AG20443 (cell line): Measurements from ENCODE around the gene CSNK1G1.

Source experiments
- DNase-seq: peaks from one replicate; pipeline ENCODE4 v3.0.0; 2012; ENCODE audit warnings: low spot score, mixed read lengths

CSNK1G1 gene

DNA sequence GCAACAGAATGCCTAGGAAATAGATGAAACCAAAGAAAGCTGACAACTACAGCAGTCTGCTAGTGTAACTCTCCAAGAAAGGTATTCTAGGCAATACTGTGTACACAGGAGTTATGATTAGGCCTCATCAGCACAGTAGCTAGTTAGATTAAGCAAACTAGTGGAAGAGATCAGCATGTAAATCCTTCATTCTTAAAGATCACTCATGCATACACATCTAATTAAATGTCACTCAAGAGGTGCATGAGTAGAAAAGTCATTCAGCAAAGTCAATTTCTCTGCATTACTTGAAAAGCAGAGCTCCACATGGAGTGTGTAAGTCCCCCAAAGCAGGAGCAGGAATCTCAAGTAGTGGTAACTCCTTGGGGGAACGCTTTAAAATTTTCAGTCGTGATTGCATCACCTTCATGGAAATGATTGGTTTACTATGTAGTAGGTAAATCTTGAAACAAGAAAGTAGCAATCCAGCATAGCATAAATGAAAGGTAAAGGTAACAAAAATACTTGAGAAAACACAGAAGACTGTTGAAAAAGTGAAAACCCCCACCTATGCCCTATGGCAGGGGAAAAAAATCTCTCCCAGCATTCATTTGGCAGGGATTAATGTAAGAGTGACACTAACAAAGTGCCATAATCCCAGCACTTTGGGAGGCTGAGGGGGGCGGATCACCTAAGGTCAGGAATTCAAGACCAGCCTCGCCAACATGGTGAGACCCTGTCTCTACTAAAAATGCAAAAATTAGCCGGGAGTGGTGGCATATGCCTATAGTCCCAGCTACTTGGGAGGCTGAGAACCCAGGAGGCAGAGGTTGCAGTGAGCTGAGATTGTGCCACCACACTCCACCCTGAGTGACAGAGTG, 163.8 kb downstream of the CSNK1G1 start:
- no peak for DNase-seq

DNA sequence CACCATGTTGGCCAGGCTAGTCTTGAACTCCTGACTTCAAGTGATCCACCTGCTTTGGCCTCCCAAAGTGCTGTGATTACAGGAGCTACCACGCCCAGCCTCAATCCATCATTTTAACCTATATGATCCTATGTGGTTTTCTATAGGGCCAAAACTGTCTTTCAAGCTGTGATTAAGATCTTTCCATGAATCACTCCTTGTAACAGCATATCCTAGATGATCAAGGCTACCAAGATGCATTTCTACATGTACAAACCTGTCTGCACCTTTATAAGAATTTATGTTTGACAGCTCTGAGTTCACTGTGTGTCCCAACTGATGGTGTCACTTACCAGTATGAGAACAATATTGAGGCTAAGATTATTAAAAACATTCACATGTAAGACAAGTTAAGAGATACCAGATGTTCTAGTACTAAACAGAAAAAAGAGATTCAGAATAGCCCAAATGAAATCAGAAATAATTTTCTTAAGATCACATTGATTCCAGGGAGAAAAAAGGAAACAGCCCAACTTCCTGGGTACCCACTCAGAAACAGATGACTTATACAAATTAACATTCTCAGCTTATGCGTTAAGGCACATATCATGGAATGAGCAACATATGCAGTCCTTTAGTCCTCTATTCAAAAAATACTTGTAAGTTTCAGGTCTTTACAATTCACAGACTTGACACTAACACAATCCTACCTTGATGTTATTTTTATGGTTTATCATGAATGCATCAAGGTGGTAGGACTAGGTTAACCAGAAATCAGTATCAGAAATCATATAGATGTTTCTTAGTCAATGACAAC, 168.4 kb downstream of the CSNK1G1 start:
- no peak for DNase-seq

DNA sequence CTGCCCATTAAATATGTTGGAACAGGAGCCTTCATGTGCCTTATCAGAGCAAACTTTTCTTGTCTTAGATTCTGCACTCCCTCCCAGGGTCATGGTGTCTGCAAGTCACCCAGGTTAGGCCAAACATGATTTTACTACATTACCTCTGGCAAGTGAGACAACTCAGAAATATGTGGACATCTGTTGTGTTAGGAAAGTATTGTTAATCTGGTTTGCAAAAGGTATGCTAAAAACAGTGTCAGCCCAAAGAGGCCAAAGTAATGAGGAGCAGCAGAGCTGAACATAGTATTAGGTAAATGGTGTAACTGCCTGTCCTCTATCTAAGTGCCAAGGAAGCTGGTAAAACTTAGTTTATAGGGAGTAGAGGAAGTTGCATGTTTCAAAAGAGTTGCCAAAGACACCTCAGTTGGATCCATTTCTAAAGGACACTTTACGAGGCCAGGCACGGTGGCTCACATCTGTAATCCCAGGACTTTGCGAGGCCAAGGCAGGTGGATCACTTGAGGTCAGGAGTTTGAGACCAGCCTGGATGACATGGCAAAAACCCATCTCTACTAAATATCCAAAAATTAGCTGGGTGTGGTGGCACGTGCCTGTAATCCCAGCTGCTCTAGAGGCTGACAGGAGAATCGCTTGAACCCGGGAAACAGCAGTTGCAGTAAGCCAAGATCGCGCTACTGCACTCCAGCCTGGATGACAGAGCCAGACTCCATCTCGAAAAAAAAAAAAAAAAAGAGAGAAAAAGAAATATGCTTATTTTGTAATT, 170.6 kb downstream of the CSNK1G1 start:
- no peak for DNase-seq

DNA sequence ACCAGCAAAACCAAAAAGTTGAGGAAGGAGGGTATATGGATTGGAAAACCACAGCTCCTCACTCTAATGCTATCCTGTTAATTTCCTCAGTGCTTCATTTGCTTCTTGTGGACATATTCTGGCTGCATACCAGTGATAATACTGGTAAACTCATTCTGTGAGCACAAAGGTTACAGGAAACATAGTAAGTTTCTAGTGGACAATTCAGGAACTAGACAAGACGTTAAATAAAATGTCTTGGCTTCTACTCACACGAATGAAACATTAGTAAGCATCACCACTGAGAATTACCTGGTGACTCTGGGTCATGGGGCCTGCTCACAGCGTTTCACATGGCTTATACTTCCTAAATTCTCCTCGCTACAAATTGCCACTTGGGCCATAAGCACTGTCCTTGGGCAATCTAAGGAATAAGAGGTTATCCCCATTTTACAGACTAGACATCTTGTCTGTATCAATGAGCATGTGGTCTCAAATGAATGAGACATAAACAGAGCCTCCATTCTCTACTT, 173.1 kb downstream of the CSNK1G1 start:
- DNase-seq, result no peak

DNA sequence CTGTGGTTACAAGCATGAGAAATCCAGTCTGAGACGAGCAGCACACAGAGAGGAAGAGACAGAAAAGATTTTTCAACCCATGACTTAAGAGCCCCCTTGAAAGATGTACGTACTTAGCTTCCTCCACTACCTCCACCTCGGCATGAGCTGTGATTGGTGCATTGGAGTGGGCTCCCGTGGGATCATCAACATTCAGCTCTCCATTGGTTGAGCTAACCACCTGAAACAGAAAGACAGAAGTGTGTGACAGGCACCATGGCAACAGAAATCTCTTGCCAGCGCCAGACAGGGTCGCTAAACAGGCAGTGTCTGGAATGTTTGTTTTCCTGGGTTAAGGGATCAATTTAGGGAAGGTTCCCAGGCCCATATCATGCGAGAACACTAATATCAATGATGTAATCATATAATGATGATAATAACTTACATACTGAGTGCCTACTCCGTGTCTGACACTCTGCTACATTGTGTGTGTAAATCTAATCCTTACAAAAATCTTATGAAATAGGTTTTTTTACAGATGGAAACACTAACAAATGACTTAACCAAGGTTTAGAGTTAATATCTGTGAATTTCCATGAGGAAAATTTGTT, 175.6 kb downstream of the CSNK1G1 start:
- no peak for DNase-seq

DNA sequence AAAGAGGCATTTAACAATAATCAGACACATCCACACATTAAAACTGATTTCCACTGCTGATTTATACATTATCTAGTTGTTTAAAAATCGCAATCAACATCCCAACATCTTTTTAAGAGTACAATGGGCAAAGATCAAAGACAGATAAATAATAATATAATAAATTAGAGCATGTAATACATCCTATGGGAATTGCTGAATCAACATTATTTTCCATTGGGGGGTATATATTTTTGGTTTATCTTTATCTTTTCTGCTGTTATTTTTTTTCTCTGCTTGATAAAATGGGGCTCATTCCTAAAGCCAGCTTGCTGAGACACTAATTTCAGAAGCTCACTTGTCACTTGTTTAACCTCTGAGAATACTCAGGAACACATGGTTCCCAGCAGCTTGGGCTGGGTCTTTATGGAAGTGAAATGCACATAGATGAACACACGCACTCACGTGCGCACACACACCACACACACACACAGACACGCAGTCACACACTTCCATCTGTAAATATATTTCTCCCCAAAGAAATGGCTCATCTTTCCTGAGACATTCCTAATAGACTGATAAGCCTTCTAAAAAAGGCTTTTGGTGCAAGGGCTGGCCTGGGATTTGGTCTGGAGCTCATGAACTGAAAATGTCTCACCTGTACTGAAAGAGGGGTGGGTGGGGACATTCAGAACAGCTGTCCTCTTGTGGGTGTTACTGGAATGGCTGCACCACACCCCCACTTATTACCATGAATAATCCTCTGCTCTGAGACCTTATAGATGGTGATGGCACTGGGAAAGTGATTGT, 189.7 kb downstream of the CSNK1G1 start:
- no peak for DNase-seq

DNA sequence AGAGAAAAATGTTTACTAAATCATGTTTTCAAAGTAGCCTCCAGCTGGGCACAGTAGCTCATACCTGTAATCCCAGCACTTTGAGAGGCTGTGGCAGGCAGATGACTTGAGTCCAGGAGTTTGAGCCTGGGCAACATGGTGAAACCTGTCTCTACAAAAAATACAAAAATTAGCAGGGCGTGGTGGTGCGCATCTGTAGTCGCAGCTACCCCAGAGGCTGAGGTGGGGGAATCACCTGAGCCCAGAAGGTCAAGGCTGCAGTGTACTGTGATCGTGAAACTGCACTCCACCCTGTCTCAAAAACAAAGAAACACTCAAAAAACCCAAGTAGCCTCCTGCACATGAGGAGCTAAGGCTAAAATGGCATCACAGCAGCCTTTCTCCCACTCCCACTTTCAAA, 191.5 kb downstream of the CSNK1G1 start:
- DNase-seq, result no peak

DNA sequence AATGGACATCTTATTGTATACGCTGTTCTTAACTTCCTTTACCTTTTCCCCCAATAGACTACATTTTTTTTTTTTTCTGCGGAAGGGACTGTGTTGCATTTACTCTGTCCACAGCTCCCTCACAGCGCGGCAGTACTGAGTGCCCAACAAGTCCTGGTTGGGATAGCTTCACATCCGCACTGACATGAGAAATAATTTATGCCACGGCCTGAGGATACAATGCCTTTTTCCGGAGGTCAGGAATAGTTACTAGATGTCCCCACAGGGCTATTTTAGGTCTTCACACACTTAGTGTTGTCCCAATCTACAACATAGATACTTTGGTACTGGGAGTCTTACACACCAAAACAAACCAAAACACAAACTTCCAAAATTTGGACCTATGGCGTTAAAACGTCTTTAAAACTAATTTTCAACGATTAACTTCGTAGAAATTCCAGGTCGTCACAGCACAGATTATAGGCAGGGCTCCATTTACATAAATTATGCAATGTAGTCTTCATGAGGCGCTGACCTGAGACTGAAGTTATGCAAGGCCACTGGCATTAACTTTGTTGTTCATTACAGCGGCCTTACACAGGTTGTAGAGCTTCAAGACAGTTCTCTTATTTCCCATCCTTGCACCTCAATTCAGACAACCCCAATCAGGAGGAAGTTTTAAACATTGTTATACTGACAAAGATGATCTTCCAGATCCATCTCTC, 192.2 kb downstream of the CSNK1G1 start:
- peak; percentile 22 for DNase-seq

DNA sequence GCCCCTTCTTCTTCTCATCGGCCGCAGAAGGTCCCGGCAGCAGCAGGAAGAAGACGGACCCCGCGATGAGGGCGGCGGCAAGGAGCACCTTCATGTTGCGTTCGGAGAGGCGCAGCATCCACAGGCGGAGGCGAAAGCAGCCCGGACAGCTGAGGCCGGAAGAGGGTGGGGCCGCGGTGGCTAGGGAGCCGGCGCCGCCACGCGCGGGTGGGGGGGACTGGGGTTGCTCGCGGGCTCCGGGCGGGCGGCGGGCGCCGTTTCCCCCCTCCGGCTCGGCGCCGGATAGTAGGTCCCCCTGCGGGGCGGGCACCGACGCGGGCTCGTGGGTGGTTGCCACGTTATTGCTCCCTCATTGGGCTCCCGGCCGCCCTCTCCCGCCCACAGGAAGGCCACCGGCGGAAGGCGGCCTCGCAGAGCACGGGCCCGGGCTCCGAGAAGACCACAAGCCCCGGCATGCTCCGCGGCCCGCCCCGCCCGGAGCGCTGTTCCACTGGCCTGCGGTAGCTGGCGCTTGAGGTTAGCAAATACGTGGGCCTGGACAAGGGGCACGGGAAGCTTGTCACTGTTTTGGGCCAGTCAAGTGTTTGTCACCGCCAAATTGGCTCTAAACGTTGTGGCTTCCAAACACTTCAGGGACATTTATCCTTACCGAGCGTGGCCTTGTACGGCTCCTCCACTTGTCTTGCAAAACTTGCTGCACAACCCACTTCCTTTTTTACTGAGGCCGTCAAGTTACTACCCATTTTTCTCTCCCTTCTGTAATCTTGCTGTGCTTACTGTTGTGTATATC, 192.9 kb downstream of the CSNK1G1 start, which contains the start of gene PPIB:
PPIB (minus strand) TSS at position 154 of the 790 bp plus-strand sequence; CDS start at position 118, 36 bp downstream.
- peak; percentile 98 for DNase-seq

DNA sequence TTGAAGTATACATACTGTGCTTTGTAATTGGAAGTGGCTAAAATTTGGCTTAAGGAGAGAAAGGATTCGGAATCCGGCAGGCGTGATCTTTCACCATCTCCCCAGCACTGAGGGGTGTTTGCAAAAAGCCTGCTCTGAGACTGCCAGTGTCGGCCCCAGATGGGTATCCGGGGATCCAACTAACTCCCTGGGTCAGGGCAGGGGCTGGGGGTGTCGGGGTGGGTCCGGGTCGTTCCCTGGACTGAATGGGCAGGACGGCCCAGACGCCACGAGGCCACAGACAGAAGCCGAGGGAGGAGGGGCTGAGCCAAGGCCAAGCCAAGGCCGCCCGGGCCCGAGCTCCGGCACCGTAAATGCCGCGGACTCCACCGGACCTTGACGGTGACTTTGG, 193.5 kb downstream of the CSNK1G1 start:
- peak; percentile 69 for DNase-seq

DNA sequence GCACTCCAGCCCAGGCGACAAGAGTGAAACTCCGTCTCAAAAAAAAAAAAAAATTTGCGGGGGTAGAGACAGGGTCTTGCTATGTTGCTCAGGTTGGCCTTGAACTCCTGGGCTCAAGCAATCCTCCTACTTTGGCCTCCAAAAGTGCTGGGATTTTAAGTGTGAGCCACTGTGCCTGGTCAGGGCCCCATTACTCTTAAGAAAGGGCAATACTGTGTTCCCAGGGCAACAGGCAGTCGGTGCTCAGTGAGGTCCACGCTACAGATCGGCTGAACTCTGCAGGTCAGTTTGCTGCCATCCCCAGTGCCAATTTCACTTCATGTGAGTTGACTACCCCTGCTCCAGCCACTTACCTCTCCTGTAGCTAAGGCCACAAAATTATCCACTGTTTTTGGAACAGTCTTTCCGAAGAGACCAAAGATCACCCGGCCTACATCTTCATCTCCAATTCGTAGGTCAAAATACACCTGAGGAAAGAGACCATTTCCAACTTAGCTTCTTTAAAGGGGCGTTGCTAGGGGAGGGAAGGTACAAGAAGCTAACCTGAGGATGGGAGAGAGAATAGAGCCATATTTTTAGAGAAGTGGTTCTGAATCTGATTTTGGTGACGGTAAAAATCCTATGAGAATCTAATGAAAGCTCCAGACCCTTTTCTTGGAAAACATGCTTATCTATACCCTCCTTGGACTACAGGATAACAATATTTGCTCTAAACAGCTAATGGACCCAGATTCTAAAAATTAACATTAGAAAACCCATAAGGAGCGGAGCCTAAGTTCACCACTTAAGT, 194.1 kb downstream of the CSNK1G1 start:
- DNase-seq, result no peak

DNA sequence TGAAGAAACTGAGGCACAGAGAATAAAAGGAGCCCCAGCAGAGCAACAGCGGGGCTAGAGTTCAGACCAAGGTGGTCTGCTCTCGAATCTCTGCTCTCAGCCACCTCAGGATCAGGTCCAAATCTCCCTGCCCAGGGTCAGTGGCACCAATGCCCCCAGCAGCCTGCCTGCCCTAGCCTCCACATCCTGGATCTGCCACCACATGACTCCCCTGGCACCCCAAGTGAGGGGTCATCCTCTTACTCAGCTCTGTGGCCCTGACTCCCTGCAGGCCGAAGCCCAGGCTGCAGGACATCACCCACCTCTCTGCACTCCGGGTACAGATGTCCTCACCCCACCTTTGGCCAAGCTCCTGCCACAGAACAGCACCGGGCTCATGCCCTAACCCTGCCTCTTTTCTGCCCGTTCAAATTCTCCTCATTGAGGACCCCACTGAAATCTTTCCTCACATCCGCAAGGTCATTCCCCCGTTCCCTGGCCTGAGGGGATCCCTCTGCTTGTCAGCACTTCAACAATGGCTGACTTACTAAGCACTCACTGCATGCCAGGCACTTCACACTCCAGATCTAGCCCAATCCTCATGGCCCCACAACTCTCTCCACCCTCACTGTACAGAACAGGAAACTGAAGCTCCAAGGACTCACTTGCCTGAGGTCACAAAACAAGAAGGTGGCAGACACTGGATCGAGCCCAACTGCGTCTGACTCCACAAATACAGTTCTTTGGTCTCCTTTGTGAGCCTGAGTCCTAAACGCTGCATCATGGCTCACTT, 197.4 kb downstream of the CSNK1G1 start:
- DNase-seq, result no peak

DNA sequence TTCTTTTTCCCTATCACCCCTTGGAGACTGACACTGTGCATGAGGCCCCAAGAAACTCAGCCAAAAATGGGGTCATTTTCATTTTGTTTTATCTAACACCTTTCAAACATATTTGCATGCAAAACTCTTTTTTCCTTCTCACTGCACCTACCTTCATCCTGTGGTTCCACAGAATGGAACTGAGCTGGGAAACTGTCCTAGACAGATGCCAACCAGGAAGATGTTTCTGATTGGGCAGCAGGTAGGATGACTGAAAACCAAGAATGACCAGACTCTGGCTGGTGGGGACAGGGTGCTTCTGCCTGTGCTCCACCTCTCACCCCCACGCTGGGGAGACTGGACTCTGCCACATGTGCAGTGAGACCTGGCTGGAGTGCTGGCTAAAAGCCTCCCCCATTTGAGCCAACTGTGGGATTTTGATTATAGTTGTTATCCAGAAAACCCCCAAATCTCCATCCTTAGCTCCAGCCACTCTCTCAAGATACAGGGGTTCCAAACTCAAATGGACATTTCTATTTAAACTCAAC, 198.3 kb downstream of the CSNK1G1 start:
- no peak for DNase-seq

DNA sequence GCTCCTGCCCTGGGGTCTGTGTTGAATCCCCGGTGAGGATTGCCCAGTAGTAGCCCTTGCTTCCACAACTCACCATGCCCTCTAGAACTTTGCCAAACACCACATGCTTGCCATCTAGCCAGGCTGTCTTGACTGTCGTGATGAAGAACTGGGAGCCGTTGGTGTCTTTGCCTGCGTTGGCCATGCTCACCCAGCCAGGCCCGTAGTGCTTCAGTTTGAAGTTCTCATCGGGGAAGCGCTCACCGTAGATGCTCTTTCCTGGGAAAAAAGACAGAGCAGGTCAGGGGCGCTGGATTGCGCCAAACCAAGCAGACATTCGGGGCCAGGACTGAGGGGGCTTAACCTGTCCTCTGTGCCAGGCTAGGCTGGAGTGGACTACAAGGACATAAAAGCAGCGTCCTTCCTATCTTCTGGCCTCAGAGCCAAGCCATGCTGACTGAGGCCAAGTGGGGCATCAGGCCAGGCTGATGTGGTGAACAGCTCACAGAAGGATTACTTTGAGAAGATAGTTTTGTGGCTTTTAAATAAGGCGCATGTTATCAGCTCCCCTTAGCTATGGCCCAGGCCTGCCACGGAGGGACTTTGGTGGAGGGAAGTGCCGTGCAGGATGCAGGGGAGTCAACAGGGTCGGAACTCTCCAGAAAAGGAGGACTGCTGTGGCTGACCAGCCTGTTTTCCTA, 199.2 kb downstream of the CSNK1G1 start:
- DNase-seq, result no peak

DNA sequence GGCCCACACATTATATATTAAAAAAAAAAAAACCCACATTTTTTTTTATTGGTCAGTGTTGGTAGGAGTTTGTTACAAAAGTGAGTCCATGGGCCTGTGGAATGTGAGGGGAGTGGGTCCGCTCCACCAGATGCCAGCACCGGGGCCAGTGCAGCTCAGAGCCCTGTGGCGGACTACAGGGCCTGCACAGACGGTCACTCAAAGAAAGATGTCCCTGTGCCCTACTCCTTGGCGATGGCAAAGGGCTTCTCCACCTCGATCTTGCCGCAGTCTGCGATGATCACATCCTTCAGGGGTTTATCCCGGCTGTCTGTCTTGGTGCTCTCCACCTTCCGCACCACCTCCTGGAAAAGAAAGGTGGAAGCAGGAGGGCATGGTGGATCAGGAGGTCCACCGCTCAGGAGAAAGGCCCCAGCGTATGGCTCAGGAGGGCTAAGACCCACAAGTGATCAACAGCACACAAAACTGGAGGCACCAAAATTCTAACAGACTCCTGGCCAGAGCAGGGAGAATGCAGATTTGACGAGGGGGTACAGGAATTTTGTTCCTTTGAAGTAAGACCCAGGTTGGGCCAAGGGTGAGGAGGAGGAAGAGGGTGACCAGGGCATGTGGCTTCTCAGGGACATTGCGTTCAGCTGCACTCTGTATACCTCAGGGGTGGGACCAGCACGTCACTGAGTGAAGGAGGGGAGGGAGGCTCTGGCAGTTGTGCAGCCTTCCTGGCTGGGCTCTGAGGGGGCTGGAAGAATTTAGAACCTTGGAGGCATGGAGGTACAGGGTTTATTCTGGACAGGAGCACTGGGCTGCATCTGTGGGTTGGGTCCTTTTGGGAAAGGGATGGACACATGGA, 199.9 kb downstream of the CSNK1G1 start:
- DNase-seq, result no peak
